RPMI7951 (cell line): ENCODE data around the gene NDUFA7. TPM values are rescaled to one million over a fixed set of nuclear protein-coding genes. Genes with fewer than 3 reads are reported as not detected.
"Not testable (repeated sequence)": the region's sequence is repeated elsewhere in the genome, so short reads cannot be mapped to it uniquely, and the experiment has no call there.

Experiments used
- DNase-seq: peaks from one replicate; pipeline ENCODE4 v3.0.0-alpha.2; 2012; ENCODE audit warnings: low read depth
- total RNA-seq: library from RNA; depleted of rRNA; stranded (reverse); fragments of >200 nt; shearing (Covaris generic); gene quantifications from 2 replicates; pipeline ENCODE4 v1.2.3, GENCODE V29; 2014; rRNA removed

The NDUFA7 gene
- total RNA-seq, 1 experiment from 2014 or later = 42.1 TPM

DNA sequence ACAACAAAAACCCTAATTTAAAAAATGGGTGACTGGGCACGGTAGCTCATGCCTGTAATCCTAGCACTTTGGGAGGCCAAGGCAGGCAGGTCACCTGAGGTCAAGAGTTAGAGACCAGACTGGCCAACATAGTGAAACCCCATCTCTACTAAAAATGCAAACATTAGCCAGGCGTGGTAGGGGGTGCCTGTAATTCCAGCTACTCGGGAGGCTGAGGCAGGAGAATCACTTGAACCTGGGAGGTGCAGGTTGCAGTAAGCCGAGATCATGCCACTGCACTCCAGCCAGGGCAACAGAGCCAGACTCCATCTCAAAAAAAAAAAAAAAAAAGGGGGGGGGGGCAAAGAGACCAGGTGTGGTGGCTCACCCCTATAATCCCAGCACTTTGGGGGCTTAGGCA, 56.9 kb downstream of the NDUFA7 start:
- not testable (repeated sequence) for DNase-seq

GRCh38 chr19:8262431-8262830, 58.7 kb downstream of the NDUFA7 start:
- no peak for DNase-seq

- DNase-seq = no peak
Measured at GRCh38 chr19:8261881-8262280, 59.3 kb downstream of the NDUFA7 start.

GRCh38 chr19:8261347-8261746, 59.8 kb downstream of the NDUFA7 start:
- DNase-seq = no peak

Other genes with a start within 250 kb of the NDUFA7 start
- not detected in 2 replicates for gene FBN3, start 171.8 kb downstream of the NDUFA7 start, total RNA-seq
- gene CERS4, start 112.0 kb downstream of the NDUFA7 start, total RNA-seq = 0.24 TPM in 1 of 2 replicates, not detected in the other
- 49.7 and 71.9 TPM in 2 replicates for gene CD320, start 13.0 kb downstream of the NDUFA7 start, total RNA-seq
- 246 and 255 TPM in 2 replicates for gene RPS28, start 121 bp upstream of the NDUFA7 start, total RNA-seq
- 0.24 TPM in 1 of 2 replicates, not detected in the other for gene KANK3, start 21.9 kb upstream of the NDUFA7 start, total RNA-seq
- 9.0 and 10.4 TPM in 2 replicates for gene ANGPTL4, start 42.8 kb upstream of the NDUFA7 start, total RNA-seq
- 10.3 and 16.1 TPM in 2 replicates for gene RAB11B, start 69.0 kb upstream of the NDUFA7 start, total RNA-seq
- 27.3 and 46.6 TPM in 2 replicates for gene MARCHF2, start 91.9 kb upstream of the NDUFA7 start, total RNA-seq
- gene HNRNPM, start 123.6 kb upstream of the NDUFA7 start, total RNA-seq = 44.6 and 54.3 TPM in 2 replicates
- gene PRAM1, start 181.3 kb upstream of the NDUFA7 start, total RNA-seq = not detected in 2 replicates
- gene ZNF414, start 192.8 kb upstream of the NDUFA7 start, total RNA-seq = 2.1 and 5.9 TPM in 2 replicates